Calu3 (cell line): Measurements from ENCODE around the gene CEP170B. TPM values are rescaled to one million over a fixed set of nuclear protein-coding genes. Genes with fewer than 3 reads are reported as not detected.

Experiments
- BruUV-seq: library from RNA; stranded (reverse); fragments of 400-500 nt; replicated peaks from 2 replicates; lab custom pipeline; 2021; lab: Mats Ljungman, UMichigan
- CTCF ChIA-PET: fragments of 300-600 bp; sonication (Branson Sonifier 250); formaldehyde crosslinking; loops from one replicate; lab custom pipeline; 2022; ENCODE audit warnings: antibody characterized with exemption; lab: Charles Lee
- DNase-seq: peaks from one replicate; pipeline ENCODE4 v3.0.0; 2022
- H3K27ac Mint-ChIP-seq: one replicate; pipeline ENCODE4 v1.8.0; 2022; ENCODE audit warnings: mixed read lengths; ENCODE audit not compliant: unreplicated experiment
- H3K27me3 Mint-ChIP-seq: one replicate; pipeline ENCODE4 v1.8.0; 2022; ENCODE audit warnings: mixed read lengths; ENCODE audit not compliant: unreplicated experiment
- H3K36me3 Mint-ChIP-seq: one replicate; pipeline ENCODE4 v1.8.0; 2022; ENCODE audit warnings: mild to moderate bottlenecking, moderate library complexity, mixed read lengths; ENCODE audit not compliant: insufficient read depth, unreplicated experiment
- H3K4me1 Mint-ChIP-seq: one replicate; pipeline ENCODE4 v1.8.0; 2022; ENCODE audit warnings: mild to moderate bottlenecking, low read depth, mixed read lengths; ENCODE audit not compliant: unreplicated experiment
- H3K4me3 Mint-ChIP-seq: one replicate; pipeline ENCODE4 v1.8.0; 2022; ENCODE audit warnings: mild to moderate bottlenecking, low read depth, moderate library complexity, mixed read lengths; ENCODE audit not compliant: unreplicated experiment
- H3K9me3 Mint-ChIP-seq: one replicate; pipeline ENCODE4 v1.8.0; 2022; ENCODE audit warnings: low read depth, mixed read lengths; ENCODE audit not compliant: unreplicated experiment
- intact Hi-C: fragments of 100-400 bp; cut with micrococcal nuclease; formaldehyde crosslinking; loops from one replicate; pipeline ENCODE4 v1.10.0; 2022; ENCODE audit not compliant: unreplicated experiment
- total RNA-seq: library from RNA; stranded (reverse); gene quantifications from 2 replicates; pipeline ENCODE4 v1.2.3, GENCODE V29; 2022
- TF ChIP-seq, protein P1 (sequence below): fragments of 200-600 bp; IDR thresholded peaks from one replicate; pipeline ENCODE4 v1.8.0; 2022; ENCODE audit warnings: antibody characterized with exemption; ENCODE audit not compliant: unreplicated experiment

The CEP170B gene
- total RNA-seq, 1 experiment from 2014 or later = 60.2 TPM

DNA sequence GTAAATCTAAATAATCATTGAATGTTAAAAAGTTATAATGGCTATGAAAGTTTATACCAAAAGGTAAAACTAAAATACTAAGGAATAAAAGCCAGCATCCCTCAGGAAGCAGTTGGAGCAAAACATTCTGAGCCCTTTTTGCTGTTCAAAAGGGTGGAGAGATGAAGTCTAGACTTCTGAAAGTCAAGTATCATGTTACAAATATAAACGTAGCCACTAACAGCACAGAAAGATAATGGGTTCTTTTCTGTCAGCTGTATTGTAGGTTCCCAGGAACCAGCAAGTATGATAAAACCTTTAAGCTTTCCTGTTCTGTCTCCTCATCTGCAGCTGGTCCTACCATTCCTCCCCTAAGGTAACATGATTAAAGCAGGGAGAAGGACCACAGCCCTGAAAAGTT lies 43.2 kb downstream of the CEP170B start:
- CTCF ChIA-PET = no interaction called here
- no peak overlapping the region for H3K4me3 Mint-ChIP-seq
- no peak for DNase-seq
- H3K27me3 Mint-ChIP-seq = peaks cover 54% of the 10 kb centered on the region
- no peak overlapping the region for H3K27ac Mint-ChIP-seq
- BruUV-seq = no TSS peak
- H3K4me1 Mint-ChIP-seq = no peaks in the 10 kb centered on the region
- H3K9me3 Mint-ChIP-seq = peaks cover 4% of the 10 kb centered on the region
- intact Hi-C loops = no loop called here
- TF ChIP-seq, protein P1, sequence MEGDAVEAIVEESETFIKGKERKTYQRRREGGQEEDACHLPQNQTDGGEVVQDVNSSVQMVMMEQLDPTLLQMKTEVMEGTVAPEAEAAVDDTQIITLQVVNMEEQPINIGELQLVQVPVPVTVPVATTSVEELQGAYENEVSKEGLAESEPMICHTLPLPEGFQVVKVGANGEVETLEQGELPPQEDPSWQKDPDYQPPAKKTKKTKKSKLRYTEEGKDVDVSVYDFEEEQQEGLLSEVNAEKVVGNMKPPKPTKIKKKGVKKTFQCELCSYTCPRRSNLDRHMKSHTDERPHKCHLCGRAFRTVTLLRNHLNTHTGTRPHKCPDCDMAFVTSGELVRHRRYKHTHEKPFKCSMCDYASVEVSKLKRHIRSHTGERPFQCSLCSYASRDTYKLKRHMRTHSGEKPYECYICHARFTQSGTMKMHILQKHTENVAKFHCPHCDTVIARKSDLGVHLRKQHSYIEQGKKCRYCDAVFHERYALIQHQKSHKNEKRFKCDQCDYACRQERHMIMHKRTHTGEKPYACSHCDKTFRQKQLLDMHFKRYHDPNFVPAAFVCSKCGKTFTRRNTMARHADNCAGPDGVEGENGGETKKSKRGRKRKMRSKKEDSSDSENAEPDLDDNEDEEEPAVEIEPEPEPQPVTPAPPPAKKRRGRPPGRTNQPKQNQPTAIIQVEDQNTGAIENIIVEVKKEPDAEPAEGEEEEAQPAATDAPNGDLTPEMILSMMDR = no peak
- H3K36me3 Mint-ChIP-seq = no peaks in the 10 kb centered on the region

DNA sequence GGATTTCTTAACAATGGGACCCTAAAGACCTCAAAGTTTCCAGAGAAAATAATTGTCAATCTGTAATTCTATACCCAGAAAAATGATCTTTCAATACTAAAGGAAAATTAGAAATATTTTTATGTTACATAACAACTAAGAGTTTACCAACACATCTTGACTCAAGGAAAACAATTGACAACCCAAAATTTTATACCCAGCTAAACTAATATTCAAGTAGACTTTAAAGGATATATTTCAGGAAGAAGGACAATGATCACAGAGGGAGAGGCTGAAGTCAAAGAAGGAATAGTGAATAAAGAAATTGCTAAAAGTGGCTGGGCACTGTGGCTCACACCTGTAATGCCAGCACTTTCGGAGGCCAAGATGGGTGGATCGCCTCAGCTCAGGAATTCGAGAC lies 47.0 kb downstream of the CEP170B start:
- Mint-ChIP-seq H3K4me1 (no peaks in the 10 kb centered on the region), H3K27ac (no peak overlapping the region), H3K9me3 (peaks cover 4% of the 10 kb centered on the region), H3K4me3 (no peak overlapping the region), H3K36me3 (no peaks in the 10 kb centered on the region), H3K27me3 (peaks cover 71% of the 10 kb centered on the region)
- TF ChIP-seq, protein P1 = no peak
- intact Hi-C loops = no loop called here
- no TSS peak for BruUV-seq
- CTCF ChIA-PET = interaction anchor here (0.6 to 0.7 kb wide), 2 partner anchors 9 to 224 kb away, joined by 3 to 4 read pairs; no protein-coding TSS in a partner anchor
- no peak for DNase-seq

DNA sequence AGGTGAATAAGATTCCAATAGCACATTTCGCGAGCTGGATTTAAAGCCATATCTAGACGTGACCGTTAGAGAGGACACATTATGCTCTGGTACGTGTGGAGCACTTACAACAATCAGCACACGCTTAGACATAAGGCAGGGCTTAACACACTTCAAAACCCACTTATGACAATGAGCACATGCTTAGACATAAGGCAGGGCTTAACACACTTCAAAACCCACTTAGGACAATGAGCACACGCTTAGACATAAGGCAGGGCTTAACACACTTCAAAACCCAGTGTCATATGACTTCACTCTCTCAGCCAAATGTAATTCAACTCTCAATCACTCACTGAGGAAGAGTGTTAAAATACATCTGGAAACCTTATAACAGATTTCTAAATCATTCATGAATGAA lies 48.4 kb downstream of the CEP170B start:
- H3K36me3 Mint-ChIP-seq = no peaks in the 10 kb centered on the region
- TF ChIP-seq, protein P1 = no peak
- intact Hi-C loops = no loop called here
- H3K4me3 Mint-ChIP-seq = no peak overlapping the region
- no peak for DNase-seq
- no peak overlapping the region for H3K27ac Mint-ChIP-seq
- CTCF ChIA-PET = no interaction called here
- H3K9me3 Mint-ChIP-seq = peaks cover 4% of the 10 kb centered on the region
- no peaks in the 10 kb centered on the region for H3K4me1 Mint-ChIP-seq
- BruUV-seq = no TSS peak
- H3K27me3 Mint-ChIP-seq = peaks cover 60% of the 10 kb centered on the region

DNA sequence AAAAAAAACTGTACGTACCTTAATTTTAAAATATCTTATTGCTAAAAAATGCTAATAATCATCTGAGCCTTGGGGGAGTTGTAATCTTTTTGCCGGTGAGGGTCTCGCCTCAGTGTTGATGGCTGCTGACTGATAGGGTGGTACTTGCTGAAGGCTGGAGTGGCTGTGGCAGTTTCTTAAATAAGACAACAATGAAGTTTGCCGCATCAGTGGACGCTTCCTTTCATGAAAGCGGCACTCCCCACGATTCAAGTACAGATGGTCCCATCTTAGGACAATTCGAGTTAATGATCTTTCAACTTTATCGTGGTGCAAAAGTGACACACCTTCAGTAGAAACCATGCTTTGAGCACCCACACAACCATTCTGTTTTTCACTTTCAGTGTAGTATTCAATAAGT lies 52.0 kb downstream of the CEP170B start:
- CTCF ChIA-PET = no interaction called here
- intact Hi-C loops = no loop called here
- TF ChIP-seq, protein P1 = no peak
- no peak overlapping the region for H3K4me3 Mint-ChIP-seq
- no peak for DNase-seq
- no peaks in the 10 kb centered on the region for H3K36me3 Mint-ChIP-seq
- H3K27ac Mint-ChIP-seq = no peak overlapping the region
- no peaks in the 10 kb centered on the region for H3K9me3 Mint-ChIP-seq
- peaks cover 48% of the 10 kb centered on the region for H3K27me3 Mint-ChIP-seq
- no TSS peak for BruUV-seq
- H3K4me1 Mint-ChIP-seq = no peaks in the 10 kb centered on the region
